IMR-90 (cell line): ENCODE results near the gene GGNBP2. TPM values are rescaled to one million over a fixed set of nuclear protein-coding genes. Genes with fewer than 3 reads are reported as not detected.

Experiments
- ATAC-seq: fragments of 200-7000 bp; cut with Tn5 transposase; 2 replicates; pipeline ENCODE4 v1.9.1; 2020; ENCODE audit warnings: low read depth, mild to moderate bottlenecking, moderate library complexity
- BruUV-seq: library from RNA; stranded (reverse); fragments of 400-500 nt; replicated peaks from 2 replicates; lab custom pipeline; 2021; lab: Mats Ljungman, UMichigan
- CTCF ChIA-PET: fragments of 300-600 bp; formaldehyde crosslinking; extraction: SDS; loops from one replicate; lab custom pipeline; 2021; ENCODE audit warnings: antibody characterized with exemption; lab: Yijun Ruan, JAX
- POLR2A ChIA-PET: fragments of 300-600 bp; sonication (Branson Sonifier 250); formaldehyde crosslinking; loops from one replicate; lab custom pipeline; 2022; ENCODE audit warnings: antibody characterized with exemption; ENCODE audit not compliant: unreplicated experiment; lab: Charles Lee
- DNase-seq: peaks from one replicate; pipeline ENCODE4 v3.0.0; 2013
- H2AFZ ChIP-seq: replicated peaks from 2 replicates; pipeline ENCODE3; 2013; ENCODE audit warnings: low read length, mild to moderate bottlenecking; ENCODE audit not compliant: poor library complexity
- H2AK5ac ChIP-seq: 2 replicates; pipeline ENCODE4 v1.6.1; 2013; ENCODE audit warnings: low read depth, low read length, inconsistent platforms
- H2AK9ac ChIP-seq: replicated peaks from 2 replicates; pipeline ENCODE3; 2013; ENCODE audit warnings: mild to moderate bottlenecking, low read depth, low read length, moderate library complexity; ENCODE audit not compliant: poor library complexity
- H2BK120ac ChIP-seq: 2 replicates; pipeline ENCODE4 v1.6.1; 2013; ENCODE audit warnings: low read depth, low read length, inconsistent platforms
- H2BK15ac ChIP-seq: 3 replicates; pipeline ENCODE4 v1.6.1; 2013; ENCODE audit warnings: low read depth, low read length, inconsistent platforms
- H2BK20ac ChIP-seq: 2 replicates; pipeline ENCODE4 v1.6.1; 2013; ENCODE audit warnings: low read depth, mild to moderate bottlenecking, inconsistent platforms, low read length, moderate library complexity
- H2BK5ac ChIP-seq: 2 replicates; pipeline ENCODE4 v1.6.1; 2013; ENCODE audit warnings: mild to moderate bottlenecking, low read depth, low read length, inconsistent platforms; ENCODE audit not compliant: poor library complexity, severe bottlenecking
- H3K14ac ChIP-seq: replicated peaks from 2 replicates; pipeline ENCODE4 v1.6.1; 2013; ENCODE audit warnings: low read depth, low read length, inconsistent platforms
- H3K18ac ChIP-seq: 2 replicates; pipeline ENCODE4 v1.6.1; 2013; ENCODE audit warnings: low read depth, low read length, control low read depth
- H3K23ac ChIP-seq: 2 replicates; pipeline ENCODE4 v1.6.1; 2013; ENCODE audit warnings: low read depth, low read length, inconsistent platforms
- H3K27ac ChIP-seq: 2 replicates; pipeline ENCODE4 v1.5.1; 2013; ENCODE audit warnings: mild to moderate bottlenecking, control low read depth, low read length; ENCODE audit not compliant: insufficient read depth
- H3K27me3 ChIP-seq: 2 replicates; pipeline ENCODE4 v1.6.1; 2013; ENCODE audit warnings: low read length; ENCODE audit not compliant: control insufficient read depth, insufficient read depth
- H3K36me3 ChIP-seq: 2 replicates; pipeline ENCODE4 v1.6.1; 2013; ENCODE audit warnings: low read length, mixed read lengths; ENCODE audit not compliant: control insufficient read depth, insufficient read depth
- H3K4ac ChIP-seq: 2 replicates; pipeline ENCODE4 v1.6.1; 2013; ENCODE audit warnings: low read depth, low read length, inconsistent platforms
- H3K4me1 ChIP-seq: 2 replicates; pipeline ENCODE4 v1.6.1; 2013; ENCODE audit warnings: low read length, mixed read lengths; ENCODE audit not compliant: control insufficient read depth, insufficient read depth
- H3K4me2 ChIP-seq: 2 replicates; pipeline ENCODE4 v1.6.1; 2013; ENCODE audit warnings: low read depth, mild to moderate bottlenecking, control low read depth, low read length, moderate library complexity
- H3K4me3 ChIP-seq: 2 replicates; pipeline ENCODE4 v1.5.1; 2013; ENCODE audit warnings: low read depth, mild to moderate bottlenecking, control low read depth, low read length, moderate library complexity; ENCODE audit not compliant: insufficient read depth
- H3K56ac ChIP-seq: 2 replicates; pipeline ENCODE4 v1.6.1; 2013; ENCODE audit warnings: low read length, inconsistent platforms; ENCODE audit not compliant: insufficient read depth; ENCODE audit errors: extremely low read depth
- H3K79me1 ChIP-seq, 2 experiments: 2 replicates each; pipeline ENCODE4 v1.6.1; 2013; ENCODE audit warnings: low read length in 2 of 2, inconsistent platforms in 1 of 2, low read depth in 1 of 2
- H3K9ac ChIP-seq: 2 replicates; pipeline ENCODE4 v1.6.1; 2013; ENCODE audit warnings: low read depth, low read length, control low read depth
- H3K9me1 ChIP-seq: 2 replicates; pipeline ENCODE4 v1.6.1; 2013; ENCODE audit warnings: low read length, inconsistent platforms; ENCODE audit not compliant: insufficient read depth
- H3K9me3 ChIP-seq: 2 replicates; pipeline ENCODE4 v1.6.1; 2013; ENCODE audit warnings: low read length; ENCODE audit not compliant: control insufficient read depth, insufficient read depth
- H4K20me1 ChIP-seq: 2 replicates; pipeline ENCODE4 v1.6.1; 2013; ENCODE audit warnings: low read length, inconsistent platforms; ENCODE audit not compliant: insufficient read depth
- H4K5ac ChIP-seq: 2 replicates; pipeline ENCODE4 v1.6.1; 2013; ENCODE audit warnings: mild to moderate bottlenecking, low read depth, low read length, control low read depth
- H4K8ac ChIP-seq, 2 experiments: 2 replicates each; pipeline ENCODE4 v1.6.1; 2013; ENCODE audit warnings: low read depth in 2 of 2, low read length in 2 of 2, control low read depth in 1 of 2, inconsistent platforms in 1 of 2
- H4K91ac ChIP-seq: 2 replicates; pipeline ENCODE4 v1.6.1; 2013; ENCODE audit warnings: low read depth, low read length, inconsistent platforms; ENCODE audit not compliant: insufficient read depth
- BHLHE40 ChIP-seq: fragments of 150-350 bp; IDR thresholded peaks from 2 replicates; pipeline ENCODE4 v1.6.1; 2016; ENCODE audit warnings: mild to moderate bottlenecking, low read depth, low read length
- CEBPB ChIP-seq: IDR thresholded peaks from 2 replicates; pipeline ENCODE4 v1.6.1; 2012; ENCODE audit warnings: low read depth, low read length, improper control_type of control experiment
- MAZ ChIP-seq: IDR thresholded peaks from 2 replicates; pipeline ENCODE4 v1.6.1; 2012; ENCODE audit warnings: low read depth, mild to moderate bottlenecking, low read length, improper control_type of control experiment, moderate library complexity, borderline replicate concordance
- POLR2A ChIP-seq: IDR thresholded peaks from 2 replicates; pipeline ENCODE4 v1.6.1; 2012; ENCODE audit warnings: mild to moderate bottlenecking, low read depth, low read length
- SMC3 ChIP-seq: fragments of 150-350 bp; IDR thresholded peaks from 2 replicates; pipeline ENCODE4 v1.6.1; 2016; ENCODE audit warnings: low read depth, mild to moderate bottlenecking, antibody characterized with exemption, low read length, moderate library complexity
- WGBS, 2 experiments: methylation state at CpG; one replicate each; pipeline versions ENCODE4 v1.1.5 to v1.1.7; 2013; ENCODE audit warnings: missing lambda C conversion rate in 2 of 2; ENCODE audit not compliant: insufficient read length in 1 of 2; ENCODE audit errors: extremely low coverage in 2 of 2; 5-methylcytosine and 5-hydroxymethylcytosine counted together
- dilution Hi-C: fragments of 300-500 bp; cut with HindIII; formaldehyde crosslinking; loops from one replicate; pipeline ENCODE4 v1.14.3; 2018; ENCODE audit warnings: low sequenced_read_pairs; ENCODE audit not compliant: unreplicated experiment
- in situ Hi-C: fragments of 300-500 bp; cut with MboI; formaldehyde crosslinking; loops from 3 replicates; pipeline ENCODE4 v1.14.3; 2019; ENCODE audit warnings: low sequenced_read_pairs, inconsistent platforms, mixed read lengths
- intact Hi-C: fragments of 100-400 bp; cut with micrococcal nuclease; formaldehyde crosslinking; loops from 2 replicates; pipeline ENCODE4 v1.10.0; 2022
- polyA plus RNA-seq, 3 experiments: library from polyadenylated mRNA; depleted of rRNA; stranded (reverse); fragments of >200 nt; gene quantifications; 2 replicates each; pipeline ENCODE4 v1.2.3, GENCODE V29; 2012; ENCODE audit warnings: low replicate concordance in 1 of 3
- total RNA-seq: library from RNA; depleted of rRNA; stranded (reverse); fragments of >200 nt; gene quantifications from 2 replicates; pipeline ENCODE4 v1.2.3, GENCODE V29; 2012

GGNBP2 gene
- total and polyA plus RNA-seq, 2 of the 4 experiments (the other 2 are of a cell fraction), result 40.7 to 56.2 TPM

DNA sequence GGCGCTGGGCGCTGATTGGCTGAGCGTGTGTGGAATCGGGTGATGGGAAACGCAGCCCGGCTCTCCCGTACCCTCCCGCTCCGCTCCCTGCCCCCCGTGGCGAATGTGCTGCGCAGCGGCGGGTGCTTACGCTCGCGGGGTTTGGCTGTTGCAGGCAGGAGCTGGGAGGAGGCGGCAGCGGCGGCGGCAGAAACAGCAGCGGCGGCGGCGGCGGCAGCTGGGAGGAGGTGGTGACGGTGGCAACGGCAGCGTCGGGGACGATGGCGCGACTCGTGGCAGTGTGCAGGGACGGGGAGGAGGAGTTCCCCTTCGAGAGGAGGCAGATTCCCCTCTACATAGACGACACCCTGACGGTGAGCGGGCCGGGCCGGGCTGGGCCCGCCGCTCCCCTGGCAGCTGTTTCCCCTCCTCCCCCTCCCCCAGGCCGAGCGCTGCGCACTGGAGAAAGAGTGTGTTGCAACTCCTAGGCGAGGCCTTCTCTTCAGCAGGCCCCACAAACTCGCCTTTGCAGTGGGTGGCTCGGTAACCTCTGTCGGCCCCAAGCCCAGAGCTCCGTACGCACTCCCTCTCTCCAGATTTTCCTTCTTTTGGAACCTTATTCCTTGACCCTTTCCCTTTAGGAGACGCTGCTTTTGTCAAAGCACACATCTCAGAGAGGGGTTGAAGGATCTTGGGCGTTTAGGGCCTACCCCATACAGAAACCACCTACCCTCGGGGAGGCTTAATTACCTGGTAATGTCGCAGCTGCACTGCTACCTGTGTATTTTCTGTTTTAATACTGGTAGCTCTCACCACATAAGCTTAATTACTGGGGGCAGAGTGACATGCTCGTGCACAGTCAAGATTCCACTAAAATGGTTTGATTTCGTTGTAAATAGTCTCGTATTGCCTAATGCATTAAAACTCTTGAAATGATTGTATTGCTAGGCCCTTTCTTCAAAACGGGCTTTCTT lies 1.0 kb downstream of the GGNBP2 start:
- Histone ChIP-seq H3K27me3 (no peaks in the 10 kb centered on the region), H3K9ac (peak overlapping the region; percentile 97), H3K4me1 (no peaks in the 10 kb centered on the region; the same call in 1 of the 2 replicates), H3K23ac (peak overlapping the region; percentile 89), H3K4me2 (peak overlapping the region; percentile 98), H3K27ac (peak overlapping the region; percentile 96), H4K5ac (peak overlapping the region; percentile 74), H3K18ac (peak overlapping the region; percentile 46), H4K8ac (peak overlapping the region; percentile 87 to 88), H3K36me3 (peaks cover 4% of the 10 kb centered on the region), H2AK5ac (peak overlapping the region; percentile 97), H2BK15ac (no peak overlapping the region; the same call in 2 of the 3 replicates), H4K20me1 (peaks cover 52% of the 10 kb centered on the region), H3K4ac (peak overlapping the region; percentile 81), H3K9me3 (no peaks in the 10 kb centered on the region), H3K79me1 (peaks cover 12 to 31% of the 10 kb centered on the region in 2 experiments; a peak in 3 of 4 replicates), H2AFZ (peak overlapping the region; percentile 94), H4K91ac (peak overlapping the region; percentile 88), H3K56ac (peak overlapping the region; percentile 90), H3K4me3 (peak overlapping the region; percentile 86), H2BK5ac (peak overlapping the region; percentile 89), H3K9me1 (no peaks in the 10 kb centered on the region), H2BK20ac (no peak overlapping the region), H3K14ac (peak overlapping the region; percentile 89), H2AK9ac (peak overlapping the region; percentile 80), H2BK120ac (0 out of 2 replicates have a peak overlapping the region, but pooled peaks have one; percentile 23)
- DNase-seq, result peak; percentile 98
- ATAC-seq, result peak; percentile 84
- WGBS, 2 experiments, result 0% methylated on average over 16 of the region's 60 CpGs; no CpG with 5 or more reads in 1 of the 2 experiments
- intact Hi-C loops, result loop anchor here (2.0 kb wide), 1 partner anchor 15 kb away; no protein-coding TSS in a partner anchor
- POLR2A ChIA-PET, result interaction anchor here (0.6 to 0.8 kb wide), 2 partner anchors 18 to 22 kb away, joined by 3 read pairs; no protein-coding TSS in a partner anchor
- in situ Hi-C loops, result no loop called here
- no TSS peak for BruUV-seq
- TF ChIP-seq BHLHE40 (peak; percentile 55), SMC3 (no peak), POLR2A (no peak), MAZ (peak; percentile 98), CEBPB (peak; percentile 95)
- CTCF ChIA-PET, result no interaction called here
- dilution Hi-C loops, result no loop called here
